Ovary (tissue), 9 donors: ENCODE data around the gene WWOX. TPM values are rescaled to one million over a fixed set of nuclear protein-coding genes. Genes with fewer than 3 reads are reported as not detected.

Experiments
- DNase-seq, 5 donors: peaks; one replicate each; pipeline ENCODE4 v3.0.0-alpha.2; 2019 to 2020
- H3K27ac ChIP-seq, 2 donors: fragments of 200-600 bp; one replicate each; pipeline versions ENCODE4 v1.5.1 to v1.8.0; 2019 to 2022
- H3K27me3 ChIP-seq: fragments of 200-600 bp; one replicate; pipeline ENCODE4 v1.8.0; 2022
- H3K36me3 ChIP-seq: fragments of 200-600 bp; sonication (generic); one replicate; pipeline ENCODE4 v1.5.1; 2019
- H3K4me1 ChIP-seq: one replicate; pipeline ENCODE4 v1.8.1; 2013; ENCODE audit warnings: mild to moderate bottlenecking, moderate library complexity; ENCODE audit not compliant: insufficient read depth
- H3K4me3 ChIP-seq: fragments of 200-600 bp; sonication (generic); one replicate; pipeline ENCODE4 v1.5.1; 2017
- H3K9me3 ChIP-seq, 2 donors: fragments of 200-600 bp in 1 of 2; sonication (generic) in 1 of 2; one replicate each; pipeline versions ENCODE4 v1.5.1 to v1.8.1; 2013 to 2019; ENCODE audit warnings: mild to moderate bottlenecking in 1 of 2, moderate library complexity in 1 of 2
- EP300 ChIP-seq: sonication (generic); formaldehyde crosslinking; IDR thresholded peaks from one replicate; pipeline ENCODE4 v1.6.1; 2017; ENCODE audit warnings: antibody characterized with exemption
- POLR2A ChIP-seq: fragments of 450-650 bp; IDR thresholded peaks from one replicate; pipeline ENCODE4 v1.6.1; 2017; ENCODE audit warnings: antibody characterized with exemption, mild to moderate bottlenecking, moderate library complexity
- WGBS, 3 donors: extraction: QIAGEN DNeasy Blood & Tissue Kit in 1 of 3; methylation state at CpG; one replicate each; pipeline versions ENCODE4 v1.1.5 to v1.1.7; 2013 to 2017; 5-methylcytosine and 5-hydroxymethylcytosine counted together
- intact Hi-C, 4 donors: fragments of 100-400 bp; cut with DNase I; formaldehyde crosslinking; loops; one replicate each; pipeline versions ENCODE4 v1.11.0 to v1.15.1; 2022 to 2023
- polyA plus RNA-seq, 2 donors: library from polyadenylated mRNA; stranded (reverse); fragments of 200-250 nt in 1 of 2; fragments of 350-450 nt in 1 of 2; fragmentation: Illumina TruSeq in 1 of 2; extraction: RNeasy Lipid Tissue Mini Kit (QIAGEN cat#74804) in 1 of 2; gene quantifications; one replicate each; pipeline ENCODE4 v1.2.3, GENCODE V29; 2013 to 2014
- total RNA-seq, 7 donors: library from RNA; depleted of rRNA in 2 of 7; stranded (reverse); fragments of >200 nt in 2 of 7; fragmentation: NEBNext Ultra II Directional in 3 of 7; extraction: Animal tissue kit (Norgen Biotek cat#: 25700) in 3 of 7; gene quantifications; one replicate each; pipeline versions ENCODE4 v1.1.0 to v1.2.4, GENCODE V29; 2016 to 2023
- TF ChIP-seq, protein P1 (sequence below), 3 donors: fragments of 450-650 bp in 2 of 3; fragments of 200-600 bp in 1 of 3; IDR thresholded peaks; one replicate each; pipeline versions ENCODE4 v1.5.1 to v1.8.0; 2016 to 2022; ENCODE audit warnings: antibody characterized with exemption in 3 of 3, mild to moderate bottlenecking in 1 of 3
- donor health status: DM: no; HTN: no; CAD: no; lungs with moderate emphysema.
- donor health status: DM: no; HTN: no; CAD: no.
- donor health status: Bipolar disorder and iron deficiency.
- donor health status: DM: yes; HTN: yes; CAD: no.
- donor health status: DM: no; HTN: no; CAD: no.
- donor health status: DM: yes; HTN: yes; CAD: no.

WWOX gene
- total and polyA plus RNA-seq, 9 donors = 11.0 to 40.5 (median 25.2) TPM

DNA sequence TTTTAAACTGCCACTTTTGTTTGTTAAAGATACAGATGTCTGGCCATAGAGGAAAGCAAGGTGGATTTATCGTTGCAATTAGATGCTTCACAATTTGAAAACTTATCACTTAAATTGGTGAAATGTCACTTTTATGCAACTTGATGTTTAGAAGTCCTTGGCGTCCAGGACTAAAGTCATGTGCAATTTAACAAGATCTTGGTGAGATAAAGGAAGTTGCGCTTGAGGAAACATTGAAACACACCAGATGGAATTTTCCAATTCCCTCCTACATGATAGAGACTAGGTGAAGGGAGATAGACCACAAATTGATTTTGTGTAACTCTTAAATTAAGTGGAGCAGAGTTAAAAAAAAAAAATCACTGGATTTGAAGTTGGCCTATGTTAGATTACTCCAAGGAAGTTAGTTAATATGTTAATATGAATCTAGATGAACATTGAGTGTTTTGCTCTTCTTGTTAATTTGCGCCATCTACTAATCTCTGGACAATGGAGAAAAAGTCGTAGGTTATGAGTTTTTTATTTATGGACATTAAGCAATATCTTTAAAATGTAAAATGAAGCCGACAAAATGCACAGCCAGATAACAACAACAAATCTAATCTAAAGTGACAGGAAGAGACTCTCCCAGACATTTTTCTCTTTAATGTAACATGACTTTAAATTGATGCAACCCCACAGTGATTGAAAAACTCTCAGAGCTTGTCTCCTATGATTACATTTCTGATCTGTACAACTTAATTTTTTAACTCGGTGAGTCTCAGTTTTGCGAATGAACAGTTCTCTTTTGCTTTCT, 119.6 kb downstream of the WWOX start:
- Histone ChIP-seq H3K4me3 (no peak overlapping the region), H3K4me1 (no peaks in the 10 kb centered on the region), H3K9me3 (no peaks in the 10 kb centered on the region), H3K36me3 (no peaks in the 10 kb centered on the region), H3K27ac (no peak overlapping the region), H3K27me3 (no peaks in the 10 kb centered on the region)
- WGBS, 3 donors = 90 to 92% (median 90%) methylated on average over 8 of the region's 8 CpGs
- TF ChIP-seq EP300 = no peak
- no peak for DNase-seq
- intact Hi-C loops = no loop called here

GRCh38 chr16:78220571-78220970, 121.1 kb downstream of the WWOX start:
- 97 to 99% (median 98%) methylated on average over 2 of the region's 2 CpGs for WGBS, 3 donors
- TF ChIP-seq, protein P1, sequence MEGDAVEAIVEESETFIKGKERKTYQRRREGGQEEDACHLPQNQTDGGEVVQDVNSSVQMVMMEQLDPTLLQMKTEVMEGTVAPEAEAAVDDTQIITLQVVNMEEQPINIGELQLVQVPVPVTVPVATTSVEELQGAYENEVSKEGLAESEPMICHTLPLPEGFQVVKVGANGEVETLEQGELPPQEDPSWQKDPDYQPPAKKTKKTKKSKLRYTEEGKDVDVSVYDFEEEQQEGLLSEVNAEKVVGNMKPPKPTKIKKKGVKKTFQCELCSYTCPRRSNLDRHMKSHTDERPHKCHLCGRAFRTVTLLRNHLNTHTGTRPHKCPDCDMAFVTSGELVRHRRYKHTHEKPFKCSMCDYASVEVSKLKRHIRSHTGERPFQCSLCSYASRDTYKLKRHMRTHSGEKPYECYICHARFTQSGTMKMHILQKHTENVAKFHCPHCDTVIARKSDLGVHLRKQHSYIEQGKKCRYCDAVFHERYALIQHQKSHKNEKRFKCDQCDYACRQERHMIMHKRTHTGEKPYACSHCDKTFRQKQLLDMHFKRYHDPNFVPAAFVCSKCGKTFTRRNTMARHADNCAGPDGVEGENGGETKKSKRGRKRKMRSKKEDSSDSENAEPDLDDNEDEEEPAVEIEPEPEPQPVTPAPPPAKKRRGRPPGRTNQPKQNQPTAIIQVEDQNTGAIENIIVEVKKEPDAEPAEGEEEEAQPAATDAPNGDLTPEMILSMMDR (IDR thresholded peaks at IDR 0.05) = no peak
- TF ChIP-seq EP300 (no peak), POLR2A (no peak)
- intact Hi-C loops = loop anchor here in 1 of 4 donors (10.0 kb wide), 1 partner anchor 1864 kb away; no protein-coding TSS in a partner anchor
- no peak for DNase-seq
- no peaks in the 10 kb centered on the region for H3K36me3 ChIP-seq
- no peak overlapping the region for H3K27ac ChIP-seq
- H3K9me3 ChIP-seq = no peaks in the 10 kb centered on the region
- H3K4me3 ChIP-seq = no peak overlapping the region
- H3K4me1 ChIP-seq = no peaks in the 10 kb centered on the region
- H3K27me3 ChIP-seq = no peaks in the 10 kb centered on the region

GRCh38 chr16:78221892-78222291, 122.4 kb downstream of the WWOX start:
- TF ChIP-seq POLR2A = no peak
- TF ChIP-seq, protein P1 (IDR thresholded peaks at IDR 0.05) = no peak
- TF ChIP-seq EP300 = no peak
- Histone ChIP-seq H3K4me1 (no peaks in the 10 kb centered on the region), H3K9me3 (no peaks in the 10 kb centered on the region), H3K27ac (no peak overlapping the region), H3K36me3 (no peaks in the 10 kb centered on the region), H3K27me3 (no peaks in the 10 kb centered on the region), H3K4me3 (no peak overlapping the region)
- WGBS, 3 donors = 73 to 80% (median 78%) methylated on average over 6 of the region's 6 CpGs
- no peak for DNase-seq
- intact Hi-C loops = loop anchor here in 1 of 4 donors (10.0 kb wide), 1 partner anchor 1863 kb away; no protein-coding TSS in a partner anchor

- intact Hi-C loops = loop anchor here in 1 of 4 donors (10.0 kb wide), 1 partner anchor 1860 kb away; no protein-coding TSS in a partner anchor
- H3K9me3 ChIP-seq = no peaks in the 10 kb centered on the region
Measured at GRCh38 chr16:78224342-78224741, 124.9 kb downstream of the WWOX start.

More at GRCh38 chr16:78224342-78224741, 124.9 kb downstream of the WWOX start:
- 51 to 63% (median 63%) methylated on average over 2 of the region's 2 CpGs for WGBS, 3 donors
- DNase-seq = no peak
- Histone ChIP-seq H3K27me3 (no peaks in the 10 kb centered on the region), H3K36me3 (no peaks in the 10 kb centered on the region), H3K4me3 (no peak overlapping the region), H3K4me1 (no peaks in the 10 kb centered on the region), H3K27ac (no peak overlapping the region)
- TF ChIP-seq, protein P1 (IDR thresholded peaks at IDR 0.05) = no peak
- TF ChIP-seq EP300 = no peak
- TF ChIP-seq POLR2A = no peak
